PC-9 (cell line): Measurements from ENCODE around the gene SH3GL3. TPM values are rescaled to one million over a fixed set of nuclear protein-coding genes. Genes with fewer than 3 reads are reported as not detected.

Experiments used
- BruUV-seq: library from RNA; stranded (reverse); fragments of 400-500 nt; replicated peaks from 2 replicates; lab custom pipeline; 2021; lab: Mats Ljungman, UMichigan
- CTCF ChIA-PET: fragments of 300-600 bp; sonication (Branson Sonifier 250); formaldehyde crosslinking; loops from one replicate; lab custom pipeline; 2022; ENCODE audit warnings: antibody characterized with exemption; lab: Charles Lee
- POLR2A ChIA-PET: fragments of 300-600 bp; sonication (Branson Sonifier 250); formaldehyde crosslinking; loops from one replicate; lab custom pipeline; 2022; ENCODE audit warnings: antibody characterized with exemption; ENCODE audit not compliant: unreplicated experiment; lab: Charles Lee
- DNase-seq, 2 experiments: peaks; one replicate each; pipeline versions ENCODE4 v3.0.0 to v3.0.0-alpha.2; 2015 to 2022; ENCODE audit warnings: mixed read lengths in 1 of 2
- H2AFZ ChIP-seq: fragments of 200-600 bp; sonication (generic); 2 replicates; pipeline ENCODE4 v1.8.1; 2017; ENCODE audit warnings: antibody characterized with exemption
- H3F3A ChIP-seq: fragments of 200-600 bp; sonication (generic); 2 replicates; pipeline ENCODE4 v1.8.1; 2017; ENCODE audit warnings: antibody characterized with exemption, mild to moderate bottlenecking, low read depth; ENCODE audit not compliant: insufficient read depth
- H3K27ac ChIP-seq: fragments of 200-600 bp; sonication (generic); 2 replicates; pipeline ENCODE4 v1.6.1; 2016; ENCODE audit warnings: mixed run types
- H3K27me3 ChIP-seq: fragments of 200-600 bp; sonication (generic); 2 replicates; pipeline ENCODE4 v1.6.1; 2016; ENCODE audit warnings: low read depth, mixed run types; ENCODE audit not compliant: insufficient read depth
- H3K36me3 ChIP-seq: fragments of 200-600 bp; sonication (generic); 2 replicates; pipeline ENCODE4 v1.6.1; 2016; ENCODE audit warnings: low read depth, mixed run types
- H3K4me1 ChIP-seq: fragments of 200-600 bp; sonication (generic); replicated peaks from 2 replicates; pipeline ENCODE4 v1.6.1; 2016; ENCODE audit warnings: mixed run types; ENCODE audit not compliant: insufficient read depth
- H3K4me2 ChIP-seq: fragments of 200-600 bp; sonication (generic); 2 replicates; pipeline ENCODE4 v1.6.1; 2017; ENCODE audit warnings: mixed run types
- H3K4me3 ChIP-seq: fragments of 200-600 bp; sonication (generic); 2 replicates; pipeline ENCODE4 v1.6.1; 2016; ENCODE audit warnings: mixed run types
- H3K79me2 ChIP-seq: fragments of 200-600 bp; sonication (generic); 2 replicates; pipeline ENCODE4 v1.6.1; 2017; ENCODE audit warnings: low read depth, mixed run types
- H3K9me2 ChIP-seq: fragments of 200-600 bp; sonication (generic); 2 replicates; pipeline ENCODE4 v1.8.1; 2017; ENCODE audit warnings: mild to moderate bottlenecking; ENCODE audit not compliant: insufficient read depth
- H3K9me3 ChIP-seq: fragments of 200-600 bp; sonication (generic); 2 replicates; pipeline ENCODE4 v1.8.1; 2016; ENCODE audit warnings: low read depth; ENCODE audit not compliant: insufficient read depth
- H4K20me1 ChIP-seq: fragments of 200-600 bp; sonication (generic); 2 replicates; pipeline ENCODE4 v1.8.1; 2017; ENCODE audit not compliant: insufficient read depth
- CTCF ChIP-seq: fragments of 200-600 bp; sonication (generic); conservative IDR thresholded peaks from 2 replicates; pipeline ENCODE4 v1.6.1; 2017; ENCODE audit warnings: mixed run types, antibody characterized with exemption, mild to moderate bottlenecking, moderate library complexity
- EZH2 ChIP-seq: fragments of 200-600 bp; sonication (generic); IDR thresholded peaks from 2 replicates; pipeline ENCODE4 v1.8.0; 2017; ENCODE audit warnings: antibody characterized with exemption, low read depth
- intact Hi-C: fragments of 100-400 bp; cut with micrococcal nuclease; formaldehyde crosslinking; loops from one replicate; pipeline ENCODE4 v1.10.0; 2022; ENCODE audit not compliant: unreplicated experiment
- total RNA-seq: library from RNA; stranded (reverse); gene quantifications from 2 replicates; pipeline ENCODE4 v1.2.3, GENCODE V29; 2021

SH3GL3 gene
- total RNA-seq, 1 experiment from 2014 or later = 0.22 TPM

GRCh38 chr15:83653639-83654378 is 206.7 kb downstream of the SH3GL3 start, which contains the start of gene ADAMTSL3:
TSS of gene ADAMTSL3 (plus strand) at chr15:83654123. CDS start at chr15:83655762, 1,639 bp downstream.
- no peak within 1 kb of the TSS for H3K27ac ChIP-seq
- no peaks in the 10 kb centered on the region for H3K27me3 ChIP-seq
- H3F3A ChIP-seq = no peaks in the 10 kb centered on the region
- CTCF ChIA-PET = no interaction called here
- POLR2A ChIA-PET = no interaction called here
- no peak within 1 kb of the TSS for H3K4me2 ChIP-seq
- peak in 1 of 2 experiments; percentile 61 for DNase-seq
- H3K79me2 ChIP-seq = no peaks in the 10 kb centered on the region
- intact Hi-C loops = loop anchor here (10.0 kb wide), 1 partner anchor 91 kb away; no protein-coding TSS in a partner anchor
- no peaks in the 10 kb centered on the region for H3K36me3 ChIP-seq
- H4K20me1 ChIP-seq = no peaks in the 10 kb centered on the region
- H3K4me3 ChIP-seq = no peak within 1 kb of the TSS
- BruUV-seq = no TSS peak
- H3K9me3 ChIP-seq = no peaks in the 10 kb centered on the region
- H3K4me1 ChIP-seq = no peaks in the 10 kb centered on the region
- no peaks in the 10 kb centered on the region for H3K9me2 ChIP-seq
- H2AFZ ChIP-seq = no peak within 1 kb of the TSS
- no peak for TF ChIP-seq CTCF
- no peak for TF ChIP-seq EZH2

GRCh38 chr15:83654379-83655236 is 207.5 kb downstream of the SH3GL3 start:
- Histone ChIP-seq H3F3A (no peaks in the 10 kb centered on the region), H4K20me1 (no peaks in the 10 kb centered on the region), H3K9me2 (no peaks in the 10 kb centered on the region), H3K27ac (no peak overlapping the region), H3K4me1 (no peaks in the 10 kb centered on the region), H3K79me2 (no peaks in the 10 kb centered on the region), H3K27me3 (no peaks in the 10 kb centered on the region), H3K4me2 (no peak overlapping the region), H3K9me3 (no peaks in the 10 kb centered on the region), H2AFZ (no peak overlapping the region), H3K4me3 (no peak overlapping the region), H3K36me3 (no peaks in the 10 kb centered on the region)
- POLR2A ChIA-PET = no interaction called here
- intact Hi-C loops = loop anchor here (10.0 kb wide), 1 partner anchor 90 kb away; no protein-coding TSS in a partner anchor
- BruUV-seq = no TSS peak
- CTCF ChIA-PET = no interaction called here
- no peak for TF ChIP-seq CTCF
- TF ChIP-seq EZH2 = no peak
- DNase-seq = no peak

GRCh38 chr15:83655237-83655616 is 208.1 kb downstream of the SH3GL3 start:
- Histone ChIP-seq H3K27ac (no peak overlapping the region), H3K4me1 (no peaks in the 10 kb centered on the region), H3K4me2 (no peak overlapping the region), H2AFZ (no peak overlapping the region), H3K36me3 (no peaks in the 10 kb centered on the region), H3K9me2 (no peaks in the 10 kb centered on the region), H4K20me1 (no peaks in the 10 kb centered on the region), H3K9me3 (no peaks in the 10 kb centered on the region), H3F3A (no peaks in the 10 kb centered on the region), H3K79me2 (no peaks in the 10 kb centered on the region), H3K4me3 (no peak overlapping the region), H3K27me3 (no peaks in the 10 kb centered on the region)
- ChIA-PET POLR2A (no interaction called here), CTCF (no interaction called here)
- intact Hi-C loops = loop anchor here (10.0 kb wide), 1 partner anchor 90 kb away; no protein-coding TSS in a partner anchor
- DNase-seq = no peak
- TF ChIP-seq EZH2 (no peak), CTCF (no peak)
- BruUV-seq = no TSS peak
